HG02970 (cell line): ENCODE data around the gene ZNF655.

Experiments
- ATAC-seq: cut with Tn5 transposase; IDR thresholded peaks from one replicate; pipeline ENCODE4 v1.9.1; 2021; ENCODE audit warnings: mild to moderate bottlenecking, moderate library complexity, moderate number of reproducible peaks; ENCODE audit not compliant: unreplicated experiment, low FRiP score

The ZNF655 gene

GRCh38 chr7:99601656-99602310 is 43.3 kb downstream of the ZNF655 start:
- no peak for ATAC-seq

- ATAC-seq = no peak
Measured at GRCh38 chr7:99605527-99605926, 47.1 kb downstream of the ZNF655 start.

GRCh38 chr7:99606531-99606930 is 48.1 kb downstream of the ZNF655 start:
- no peak for ATAC-seq

- ATAC-seq = no peak
Measured at GRCh38 chr7:99607548-99607947, 49.1 kb downstream of the ZNF655 start.

- ATAC-seq = no peak
Measured at GRCh38 chr7:99614495-99614894, 56.1 kb downstream of the ZNF655 start.

GRCh38 chr7:99615989-99616358 is 57.5 kb downstream of the ZNF655 start:
- no peak for ATAC-seq

- peak; percentile 88 for ATAC-seq
Measured at GRCh38 chr7:99616359-99617191, 58.1 kb downstream of the ZNF655 start, which contains the start of gene ZSCAN25. Gene ZSCAN25 (plus strand): TSS chr7:99616946. CDS start chr7:99619607, 2,661 bp downstream.

GRCh38 chr7:99617192-99617781 is 58.8 kb downstream of the ZNF655 start:
- ATAC-seq = no peak

- no peak for ATAC-seq
Measured at GRCh38 chr7:99618726-99619125, 60.3 kb downstream of the ZNF655 start.

GRCh38 chr7:99619571-99620130 is 61.2 kb downstream of the ZNF655 start:
- ATAC-seq = no peak

GRCh38 chr7:99621271-99621670 is 62.8 kb downstream of the ZNF655 start:
- ATAC-seq = no peak

GRCh38 chr7:99622596-99622995 is 64.2 kb downstream of the ZNF655 start:
- no peak for ATAC-seq

GRCh38 chr7:99623091-99623693 is 64.8 kb downstream of the ZNF655 start:
- ATAC-seq = no peak

GRCh38 chr7:99623702-99624447 is 65.4 kb downstream of the ZNF655 start:
- no peak for ATAC-seq

GRCh38 chr7:99624484-99624883 is 66.0 kb downstream of the ZNF655 start:
- no peak for ATAC-seq

GRCh38 chr7:99625321-99625720 is 66.9 kb downstream of the ZNF655 start:
- ATAC-seq = no peak

- ATAC-seq = no peak
Measured at GRCh38 chr7:99625961-99626360, 67.5 kb downstream of the ZNF655 start.
